Measurements from ENCODE around the gene TMEM42.

The TMEM42 gene

GRCh38 chr3:44877333-44877732 lies 15.6 kb downstream of the TMEM42 start:
- H3K9me3 ChIP-seq: no peaks in the 10 kb centered on the region
- H3K27ac ChIP-seq: no peak overlapping the region
- H3K4me3 ChIP-seq: no peak overlapping the region
- intact Hi-C loops (cut with DNase I; ENCODE audit: low total_unique reads): no loop called here
- H3K36me3 ChIP-seq: no peaks in the 10 kb centered on the region
- TF ChIP-seq CTCF (IDR thresholded peaks at IDR 0.05): no peak
- no peak for DNase-seq
- no peaks in the 10 kb centered on the region for H3K4me1 ChIP-seq
- H3K27me3 ChIP-seq: no peaks in the 10 kb centered on the region

GRCh38 chr3:44880284-44880683 lies 18.6 kb downstream of the TMEM42 start:
- H3K9me3 ChIP-seq: no peaks in the 10 kb centered on the region
- TF ChIP-seq CTCF (IDR thresholded peaks at IDR 0.05): no peak
- no peak overlapping the region for H3K27ac ChIP-seq
- no peak overlapping the region for H3K4me3 ChIP-seq
- intact Hi-C loops (cut with DNase I; ENCODE audit: low total_unique reads): no loop called here
- DNase-seq: no peak
- peaks cover 0 to 19% (median 17%) of the 10 kb centered on the region in 4 donors for H3K4me1 ChIP-seq
- H3K27me3 ChIP-seq: no peaks in the 10 kb centered on the region
- H3K36me3 ChIP-seq: no peaks in the 10 kb centered on the region

GRCh38 chr3:44883213-44883955 lies 21.7 kb downstream of the TMEM42 start:
- H3K27ac ChIP-seq: no peak overlapping the region
- DNase-seq: no peak

GRCh38 chr3:44883999-44884431 lies 22.3 kb downstream of the TMEM42 start:
- Histone ChIP-seq H3K4me1 (peaks cover 0 to 29% (median 20%) of the 10 kb centered on the region in 4 donors), H3K36me3 (no peaks in the 10 kb centered on the region), H3K4me3 (no peak overlapping the region), H3K9me3 (no peaks in the 10 kb centered on the region), H3K27me3 (no peaks in the 10 kb centered on the region), H3K27ac (no peak overlapping the region)
- TF ChIP-seq CTCF (IDR thresholded peaks at IDR 0.05): no peak
- no peak for DNase-seq
- intact Hi-C loops (cut with DNase I; ENCODE audit: low total_unique reads): no loop called here

More at GRCh38 chr3:44883213-44883955, 21.7 kb downstream of the TMEM42 start:
- no peak overlapping the region for H3K4me3 ChIP-seq
- no peaks in the 10 kb centered on the region for H3K36me3 ChIP-seq
- no peak for TF ChIP-seq CTCF (IDR thresholded peaks at IDR 0.05)
- H3K4me1 ChIP-seq: peaks cover 0 to 29% (median 20%) of the 10 kb centered on the region in 4 donors
- intact Hi-C loops (cut with DNase I; ENCODE audit: low total_unique reads): no loop called here
- H3K9me3 ChIP-seq: no peaks in the 10 kb centered on the region
- H3K27me3 ChIP-seq: no peaks in the 10 kb centered on the region

GRCh38 chr3:44885618-44886017 lies 23.9 kb downstream of the TMEM42 start:
- TF ChIP-seq CTCF (IDR thresholded peaks at IDR 0.05): no peak
- peak in 1 of 2 donors; percentile 75 for DNase-seq
- no peaks in the 10 kb centered on the region for H3K27me3 ChIP-seq
- intact Hi-C loops (cut with DNase I; ENCODE audit: low total_unique reads): no loop called here
- H3K4me3 ChIP-seq: no peak overlapping the region
- H3K4me1 ChIP-seq: peaks cover 0 to 29% (median 20%) of the 10 kb centered on the region in 4 donors
- H3K36me3 ChIP-seq: no peaks in the 10 kb centered on the region
- H3K9me3 ChIP-seq: no peaks in the 10 kb centered on the region
- H3K27ac ChIP-seq: no peak overlapping the region
